PC-3 (cell line): ENCODE results near the gene ADAMTS3. TPM values are rescaled to one million over a fixed set of nuclear protein-coding genes. Genes with fewer than 3 reads are reported as not detected.

Source experiments
- ATAC-seq: fragments of 200-7000 bp; cut with Tn5 transposase; 2 replicates; pipeline ENCODE4 v1.9.1; 2020; ENCODE audit warnings: mild to moderate bottlenecking, moderate library complexity
- BruUV-seq: library from RNA; stranded (reverse); fragments of 400-500 nt; replicated peaks from 2 replicates; lab custom pipeline; 2021; lab: Mats Ljungman, UMichigan
- CTCF ChIA-PET: fragments of 300-600 bp; sonication (Branson Sonifier 250); formaldehyde crosslinking; loops from one replicate; lab custom pipeline; 2022; ENCODE audit warnings: antibody characterized with exemption; lab: Charles Lee
- POLR2A ChIA-PET: fragments of 300-600 bp; sonication (Branson Sonifier 250); formaldehyde crosslinking; loops from one replicate; lab custom pipeline; 2022; ENCODE audit warnings: antibody characterized with exemption; ENCODE audit not compliant: unreplicated experiment; lab: Charles Lee
- DNase-seq: peaks from one replicate; pipeline ENCODE4 v3.0.0-alpha.2; 2015
- H2AFZ ChIP-seq: fragments of 300-600 bp; sonication (generic); 2 replicates; pipeline ENCODE4 v1.6.0; 2016; ENCODE audit warnings: antibody characterized with exemption, low read length
- H3F3A ChIP-seq: fragments of 300-600 bp; sonication (generic); one replicate; pipeline ENCODE4 v1.6.0; 2017; ENCODE audit warnings: antibody characterized with exemption, low read length, control low read depth, mild to moderate bottlenecking; ENCODE audit not compliant: unreplicated experiment
- H3K27ac ChIP-seq: fragments of 300-600 bp; sonication (generic); 2 replicates; pipeline ENCODE4 v1.5.1; 2016; ENCODE audit warnings: mild to moderate bottlenecking, low read length
- H3K27me3 ChIP-seq: fragments of 300-600 bp; sonication (generic); 2 replicates; pipeline ENCODE4 v1.6.1; 2016; ENCODE audit warnings: low read length, mixed read lengths
- H3K36me3 ChIP-seq: fragments of 300-600 bp; sonication (generic); 2 replicates; pipeline ENCODE4 v1.6.1; 2016; ENCODE audit warnings: low read depth, mixed run types, low read length, mixed read lengths
- H3K4me1 ChIP-seq: fragments of 300-600 bp; sonication (generic); 2 replicates; pipeline ENCODE4 v1.5.1; 2016; ENCODE audit warnings: low read length; ENCODE audit not compliant: insufficient read depth
- H3K4me2 ChIP-seq: fragments of 300-600 bp; sonication (generic); 2 replicates; pipeline ENCODE4 v1.6.0; 2016; ENCODE audit warnings: low read length
- H3K4me3 ChIP-seq: fragments of 300-600 bp; sonication (generic); 2 replicates; pipeline ENCODE4 v1.5.1; 2016; ENCODE audit warnings: mild to moderate bottlenecking, low read length, mixed read lengths
- H3K79me2 ChIP-seq: fragments of 300-600 bp; sonication (generic); 2 replicates; pipeline ENCODE4 v1.6.1; 2017; ENCODE audit warnings: low read length, mixed read lengths
- H3K9ac ChIP-seq: fragments of 300-600 bp; sonication (generic); 2 replicates; pipeline ENCODE4 v1.6.0; 2016; ENCODE audit warnings: mild to moderate bottlenecking, low read length
- H3K9me2 ChIP-seq: fragments of 300-600 bp; sonication (generic); replicated peaks from 2 replicates; pipeline ENCODE4 v1.6.1; 2016; ENCODE audit warnings: mixed run types, low read length, mixed read lengths
- H3K9me3 ChIP-seq: fragments of 300-600 bp; sonication (generic); 2 replicates; pipeline ENCODE4 v1.6.1; 2016; ENCODE audit warnings: low read length, mixed read lengths
- H4K20me1 ChIP-seq: fragments of 300-600 bp; sonication (generic); 2 replicates; pipeline ENCODE4 v1.6.1; 2016; ENCODE audit warnings: low read length, mixed read lengths
- CTCF ChIP-seq: fragments of 300-600 bp; sonication (generic); conservative IDR thresholded peaks from 2 replicates; pipeline ENCODE4 v1.5.1; 2017; ENCODE audit warnings: antibody characterized with exemption, low read depth, mild to moderate bottlenecking, low read length
- EZH2 ChIP-seq: fragments of 300-600 bp; sonication (generic); IDR thresholded peaks from one replicate; pipeline ENCODE4 v1.6.1; 2017; ENCODE audit warnings: antibody characterized with exemption, mild to moderate bottlenecking, low read length; ENCODE audit not compliant: unreplicated experiment
- EZH2phosphoT487 ChIP-seq: fragments of 300-600 bp; sonication (generic); IDR thresholded peaks from 2 replicates; pipeline ENCODE4 v1.6.1; 2018; ENCODE audit warnings: mild to moderate bottlenecking, antibody characterized with exemption, low read length, borderline replicate concordance
- intact Hi-C: fragments of 100-400 bp; cut with micrococcal nuclease; formaldehyde crosslinking; loops from 2 replicates; pipeline ENCODE4 v1.9.0; 2023
- total RNA-seq: library from RNA; depleted of rRNA; stranded (reverse); fragments of >200 nt; gene quantifications from 2 replicates; pipeline ENCODE4 v1.2.3, GENCODE V29; 2014

ADAMTS3 gene
- total RNA-seq, 1 experiment from 2014 or later = 3.5 TPM

- POLR2A ChIA-PET = no interaction called here
- ATAC-seq = no peak
Observed at GRCh38 chr4:72606751-72607150, 37.7 kb upstream of the ADAMTS3 start.

GRCh38 chr4:72604324-72604723 is 35.3 kb upstream of the ADAMTS3 start:
- intact Hi-C loops = no loop called here
- CTCF ChIA-PET = interaction anchor here (0.7 kb wide), 1 partner anchor 277 kb away, joined by 3 read pairs; no protein-coding TSS in a partner anchor
- peak; percentile 83 for DNase-seq

More at GRCh38 chr4:72606751-72607150, 37.7 kb upstream of the ADAMTS3 start:
- H3K27ac ChIP-seq = no peak overlapping the region
- BruUV-seq = no TSS peak
- no peaks in the 10 kb centered on the region for H3K27me3 ChIP-seq
- intact Hi-C loops = no loop called here
- H3K79me2 ChIP-seq = no peaks in the 10 kb centered on the region
- H3K9ac ChIP-seq = no peak overlapping the region
- no peaks in the 10 kb centered on the region for H4K20me1 ChIP-seq
- peaks cover 7% of the 10 kb centered on the region; the same call in 1 of the 2 replicates for H3K4me1 ChIP-seq
- TF ChIP-seq EZH2 = no peak
- no peak for TF ChIP-seq EZH2phosphoT487
- TF ChIP-seq CTCF = no peak
- no peak overlapping the region for H2AFZ ChIP-seq
- DNase-seq = no peak
- H3K4me2 ChIP-seq = no peak overlapping the region
- CTCF ChIA-PET = no interaction called here
- no peaks in the 10 kb centered on the region for H3F3A ChIP-seq
- H3K4me3 ChIP-seq = no peak overlapping the region
- no peaks in the 10 kb centered on the region for H3K36me3 ChIP-seq
- no peaks in the 10 kb centered on the region for H3K9me2 ChIP-seq
- H3K9me3 ChIP-seq = no peaks in the 10 kb centered on the region

More at GRCh38 chr4:72604324-72604723, 35.3 kb upstream of the ADAMTS3 start:
- no peak overlapping the region for H3K27ac ChIP-seq
- no peak overlapping the region for H3K9ac ChIP-seq
- no peak overlapping the region for H3K4me3 ChIP-seq
- no peak overlapping the region for H3K4me2 ChIP-seq
- ATAC-seq = no peak
- TF ChIP-seq EZH2phosphoT487 (no peak), CTCF (no peak), EZH2 (no peak)
- H2AFZ ChIP-seq = no peak overlapping the region
- POLR2A ChIA-PET = interaction anchor here (0.7 kb wide), 1 partner anchor 20 kb away, joined by 3 read pairs; no protein-coding TSS in a partner anchor
- H3K4me1 ChIP-seq = peaks cover 7% of the 10 kb centered on the region; the same call in 1 of the 2 replicates
- H3F3A ChIP-seq = no peaks in the 10 kb centered on the region
- H3K79me2 ChIP-seq = no peaks in the 10 kb centered on the region
- BruUV-seq = no TSS peak
- no peaks in the 10 kb centered on the region for H3K27me3 ChIP-seq
- H3K9me2 ChIP-seq = no peaks in the 10 kb centered on the region
- H3K36me3 ChIP-seq = no peaks in the 10 kb centered on the region
- H3K9me3 ChIP-seq = no peaks in the 10 kb centered on the region
- no peaks in the 10 kb centered on the region for H4K20me1 ChIP-seq
